Smooth muscle cell (in vitro differentiated cells): Measurements from ENCODE around the gene XPO6. TPM values are rescaled to one million over a fixed set of nuclear protein-coding genes. Genes with fewer than 3 reads are reported as not detected.

Experiments used
- DNase-seq: peaks from one replicate; lab custom pipeline; 2025; ENCODE audit not compliant: unreplicated experiment; lab: John Stamatoyannopoulos, UW
- H2AFZ ChIP-seq: fragments of 200-600 bp; sonication (generic); 2 replicates; pipeline ENCODE4 v1.6.0; 2016; ENCODE audit warnings: antibody characterized with exemption, low read depth, mild to moderate bottlenecking
- H3F3A ChIP-seq: fragments of 200-600 bp; sonication (generic); 2 replicates; pipeline ENCODE4 v1.6.0; 2017; ENCODE audit warnings: antibody characterized with exemption, low read depth
- H3K27ac ChIP-seq: fragments of 200-600 bp; sonication (generic); 2 replicates; pipeline ENCODE4 v1.5.1; 2016; ENCODE audit warnings: low read depth, mild to moderate bottlenecking
- H3K27me3 ChIP-seq: fragments of 200-600 bp; sonication (generic); 2 replicates; pipeline ENCODE4 v1.6.1; 2016; ENCODE audit warnings: low read depth, mild to moderate bottlenecking
- H3K36me3 ChIP-seq: fragments of 200-600 bp; sonication (generic); 2 replicates; pipeline ENCODE4 v1.5.1; 2016; ENCODE audit warnings: low read depth
- H3K4me1 ChIP-seq: fragments of 200-600 bp; sonication (generic); 2 replicates; pipeline ENCODE4 v1.5.1; 2016; ENCODE audit warnings: low read depth
- H3K4me2 ChIP-seq: fragments of 200-600 bp; sonication (generic); 2 replicates; pipeline ENCODE4 v1.6.0; 2016; ENCODE audit warnings: mild to moderate bottlenecking
- H3K4me3 ChIP-seq: fragments of 200-600 bp; sonication (generic); 2 replicates; pipeline ENCODE4 v1.5.1; 2016; ENCODE audit warnings: mild to moderate bottlenecking
- H3K79me2 ChIP-seq: fragments of 200-600 bp; sonication (generic); 2 replicates; pipeline ENCODE4 v1.6.0; 2016; ENCODE audit warnings: low read depth, mild to moderate bottlenecking
- H3K9ac ChIP-seq: fragments of 200-600 bp; sonication (generic); 2 replicates; pipeline ENCODE4 v1.6.0; 2016; ENCODE audit warnings: low read depth
- H3K9me3 ChIP-seq: fragments of 200-600 bp; sonication (generic); replicated peaks from 2 replicates; pipeline ENCODE4 v1.5.1; 2016; ENCODE audit warnings: low read depth
- H4K20me1 ChIP-seq: fragments of 200-600 bp; sonication (generic); 2 replicates; pipeline ENCODE4 v1.6.0; 2016; ENCODE audit warnings: low read depth
- CTCF ChIP-seq: fragments of 200-600 bp; sonication (generic); IDR thresholded peaks from 2 replicates; pipeline ENCODE4 v1.5.1; 2017; ENCODE audit warnings: borderline replicate concordance, mild to moderate bottlenecking, antibody characterized with exemption; ENCODE audit not compliant: insufficient read depth, poor library complexity, severe bottlenecking
- WGBS: methylation state at CpG from one replicate; pipeline ENCODE4 v1.1.7; 2016; ENCODE audit warnings: low lambda C conversion rate; 5-methylcytosine and 5-hydroxymethylcytosine counted together
- polyA plus RNA-seq: library from polyadenylated mRNA; unstranded; fragments of >200 nt; fragmentation: Nextera tagmentation; extraction: Ambion mirVana; gene quantifications from 2 replicates; pipeline ENCODE4 v1.2.1, GENCODE V29; 2016
- total RNA-seq: library from RNA; depleted of rRNA; stranded (reverse); fragments of >200 nt; gene quantifications from 2 replicates; pipeline ENCODE4 v1.2.3, GENCODE V29; 2014

XPO6 gene
- total and polyA plus RNA-seq, 2 experiments from 2014 or later, result 42.1 to 82.1 TPM

GRCh38 chr16:28061352-28062101 lies 150.2 kb downstream of the XPO6 start:
- DNase-seq, result no peak
- Histone ChIP-seq H3K4me2 (no peak overlapping the region), H3K9me3 (no peaks in the 10 kb centered on the region), H3K9ac (no peak overlapping the region), H3K79me2 (no peaks in the 10 kb centered on the region), H3K4me3 (no peak overlapping the region), H3K36me3 (no peaks in the 10 kb centered on the region), H4K20me1 (no peaks in the 10 kb centered on the region), H3F3A (no peaks in the 10 kb centered on the region), H2AFZ (no peak overlapping the region), H3K4me1 (no peaks in the 10 kb centered on the region), H3K27ac (no peak overlapping the region), H3K27me3 (peaks cover 74% of the 10 kb centered on the region)
- WGBS, result 82% methylated on average over 10 of the region's 10 CpGs
- no peak for TF ChIP-seq CTCF

- no peak overlapping the region for H3K9ac ChIP-seq
- no peak for DNase-seq
- no peaks in the 10 kb centered on the region for H3K4me1 ChIP-seq
- no peaks in the 10 kb centered on the region for H3F3A ChIP-seq
- no peak overlapping the region for H3K4me3 ChIP-seq
- no peaks in the 10 kb centered on the region for H3K9me3 ChIP-seq
- TF ChIP-seq CTCF, result no peak
- peaks cover 59% of the 10 kb centered on the region for H3K27me3 ChIP-seq
- WGBS, result 74% methylated on average over 12 of the region's 12 CpGs
- no peak overlapping the region for H3K4me2 ChIP-seq
- H4K20me1 ChIP-seq, result no peaks in the 10 kb centered on the region
- no peak overlapping the region for H3K27ac ChIP-seq
- H3K36me3 ChIP-seq, result no peaks in the 10 kb centered on the region
- H2AFZ ChIP-seq, result no peak overlapping the region
- no peaks in the 10 kb centered on the region for H3K79me2 ChIP-seq
Measured at GRCh38 chr16:28059841-28060575, 151.8 kb downstream of the XPO6 start.

- Histone ChIP-seq H4K20me1 (no peaks in the 10 kb centered on the region), H3K9me3 (no peaks in the 10 kb centered on the region), H3K27me3 (peaks cover 49% of the 10 kb centered on the region), H3K79me2 (no peaks in the 10 kb centered on the region), H3K27ac (no peak overlapping the region), H3K4me2 (no peak overlapping the region), H3F3A (no peaks in the 10 kb centered on the region), H2AFZ (no peak overlapping the region), H3K9ac (no peak overlapping the region), H3K36me3 (no peaks in the 10 kb centered on the region), H3K4me1 (no peaks in the 10 kb centered on the region), H3K4me3 (no peak overlapping the region)
- TF ChIP-seq CTCF, result no peak
- WGBS, result 82% methylated on average over 15 of the region's 18 CpGs
- DNase-seq, result no peak
Measured at GRCh38 chr16:28058839-28059589, 152.8 kb downstream of the XPO6 start.
